ENCODE results near the gene DUSP16.
A peak's percentile ranks its signal among the peaks of the same experiment; 100 is the strongest.

The DUSP16 gene

GRCh38 chr12:12499909-12500604 lies 62.6 kb downstream of the DUSP16 start:
- no peak for DNase-seq

- DNase-seq = no peak
Measured at GRCh38 chr12:12498210-12498609, 64.5 kb downstream of the DUSP16 start.

- DNase-seq = no peak
Measured at GRCh38 chr12:12495536-12495935, 67.1 kb downstream of the DUSP16 start.

- no peak for DNase-seq
Measured at GRCh38 chr12:12492547-12492946, 70.1 kb downstream of the DUSP16 start.

- DNase-seq = no peak
Measured at GRCh38 chr12:12491606-12492005, 71.1 kb downstream of the DUSP16 start.

- no peak for DNase-seq
Measured at GRCh38 chr12:12488823-12489550, 73.7 kb downstream of the DUSP16 start.

- peak in 15 of 58 donors; percentile 6 to 74 (median 19) for DNase-seq
Measured at GRCh38 chr12:12488296-12488695, 74.4 kb downstream of the DUSP16 start.

- DNase-seq = no peak
Measured at GRCh38 chr12:12487490-12487889, 75.2 kb downstream of the DUSP16 start.

GRCh38 chr12:12486661-12487240 lies 75.9 kb downstream of the DUSP16 start:
- DNase-seq = no peak

- no peak for DNase-seq
Measured at GRCh38 chr12:12483438-12483837, 79.2 kb downstream of the DUSP16 start.

GRCh38 chr12:12482959-12483358 lies 79.7 kb downstream of the DUSP16 start:
- no peak for DNase-seq

GRCh38 chr12:12482150-12482761 lies 80.4 kb downstream of the DUSP16 start:
- no peak for DNase-seq

- no peak for DNase-seq
Measured at GRCh38 chr12:12481631-12482030, 81.0 kb downstream of the DUSP16 start.

GRCh38 chr12:12480074-12480473 lies 82.6 kb downstream of the DUSP16 start:
- no peak for DNase-seq

- peak in 2 of 58 donors; percentile 15 to 47 for DNase-seq
Measured at GRCh38 chr12:12477532-12477890, 85.2 kb downstream of the DUSP16 start.

- peak in 56 of 58 donors; percentile 13 to 89 (median 68) for DNase-seq
Measured at GRCh38 chr12:12476857-12477531, 85.7 kb downstream of the DUSP16 start.

- DNase-seq = no peak
Measured at GRCh38 chr12:12474931-12475795, 87.5 kb downstream of the DUSP16 start.

- DNase-seq = no peak
Measured at GRCh38 chr12:12474471-12474928, 88.2 kb downstream of the DUSP16 start.

- no peak for DNase-seq
Measured at GRCh38 chr12:12473223-12473622, 89.4 kb downstream of the DUSP16 start.
